SK-N-SH (cell line): ENCODE measurements around the gene TMEM151A. TPM values are rescaled to one million over a fixed set of nuclear protein-coding genes. Genes with fewer than 3 reads are reported as not detected.

ENCODE experiments used
- CTCF ChIA-PET: fragments of 300-600, 350-600 bp; formaldehyde crosslinking; extraction: SDS; loops from one replicate; lab custom pipeline; 2021; lab: Yijun Ruan, JAX
- POLR2A ChIA-PET: fragments of 350-600 bp; sonication (Branson Sonifier 250); formaldehyde crosslinking; extraction: SDS; loops from one replicate; lab custom pipeline; 2020; ENCODE audit warnings: antibody characterized with exemption, inconsistent platforms; lab: Yijun Ruan, JAX
- DNase-seq: peaks from one replicate; pipeline ENCODE4 v3.0.0; 2012
- H2AFZ ChIP-seq: fragments of 200-600 bp; sonication (generic); 2 replicates; pipeline ENCODE4 v1.8.1; 2016; ENCODE audit warnings: antibody characterized with exemption, mild to moderate bottlenecking, low read depth
- H3F3A ChIP-seq: fragments of 200-600 bp; sonication (generic); replicated peaks from 2 replicates; pipeline ENCODE3; 2016; ENCODE audit warnings: antibody characterized with exemption, mild to moderate bottlenecking; ENCODE audit not compliant: insufficient read depth
- H3K27ac ChIP-seq, 2 experiments: fragments of 200-500 bp in 1 of 2; fragments of 200-600 bp in 1 of 2; sonication (Bioruptor generic) in 1 of 2; sonication (generic), shearing (Covaris generic) in 1 of 2; 2 replicates each; pipeline versions ENCODE4 v1.5.1 to v1.6.1; 2014 to 2016; ENCODE audit warnings: low read depth in 2 of 2, inconsistent platforms in 1 of 2, low read length in 1 of 2, mild to moderate bottlenecking in 1 of 2, mixed read lengths in 1 of 2
- H3K27me3 ChIP-seq: fragments of 200-600 bp; sonication (generic), shearing (Covaris generic); 2 replicates; pipeline ENCODE4 v1.6.1; 2016; ENCODE audit warnings: mixed run types; ENCODE audit not compliant: insufficient read depth
- H3K36me3 ChIP-seq, 2 experiments: fragments of 200-500 bp in 1 of 2; fragments of 200-600 bp in 1 of 2; sonication (Bioruptor generic) in 1 of 2; sonication (generic) in 1 of 2; replicated peaks in 1 of 2; 2 replicates each; pipeline versions ENCODE3 to v1.5.1; 2014 to 2016; ENCODE audit warnings: low read length in 1 of 2, mild to moderate bottlenecking in 1 of 2; ENCODE audit not compliant: insufficient read depth in 2 of 2, control insufficient read depth in 1 of 2
- H3K4me1 ChIP-seq, 2 experiments: fragments of 200-500 bp in 1 of 2; fragments of 200-600 bp in 1 of 2; sonication (Bioruptor generic) in 1 of 2; sonication (generic), shearing (Covaris generic) in 1 of 2; 2 replicates each; pipeline versions ENCODE4 v1.5.1 to v1.6.1; 2014 to 2016; ENCODE audit warnings: low read depth in 1 of 2, low read length in 1 of 2, mixed run types in 1 of 2; ENCODE audit not compliant: insufficient read depth in 2 of 2, control insufficient read depth in 1 of 2
- H3K4me2 ChIP-seq: fragments of 200-600 bp; sonication (generic), shearing (Covaris generic); 2 replicates; pipeline ENCODE4 v1.6.1; 2017; ENCODE audit warnings: mixed run types
- H3K4me3 ChIP-seq, 2 experiments: fragments of 200-500 bp in 1 of 2; fragments of 200-600 bp in 1 of 2; sonication (Bioruptor generic) in 1 of 2; sonication (generic), shearing (Covaris generic) in 1 of 2; 2 replicates each; pipeline versions ENCODE4 v1.5.1 to v1.8.1; 2014 to 2016; ENCODE audit warnings: low read depth in 2 of 2, inconsistent platforms in 1 of 2, low read length in 1 of 2, mild to moderate bottlenecking in 1 of 2, mixed read lengths in 1 of 2, moderate library complexity in 1 of 2
- H3K79me2 ChIP-seq: fragments of 200-600 bp; sonication (generic); 2 replicates; pipeline ENCODE4 v1.8.1; 2017; ENCODE audit warnings: mild to moderate bottlenecking; ENCODE audit not compliant: insufficient read depth
- H3K9ac ChIP-seq: fragments of 200-600 bp; sonication (generic); 2 replicates; pipeline ENCODE4 v1.6.1; 2017; ENCODE audit warnings: mixed run types
- H3K9me2 ChIP-seq: fragments of 200-600 bp; sonication (generic); 2 replicates; pipeline ENCODE4 v1.6.1; 2017; ENCODE audit warnings: mixed run types
- H3K9me3 ChIP-seq: fragments of 200-600 bp; sonication (generic); 2 replicates; pipeline ENCODE4 v1.6.1; 2017; ENCODE audit warnings: mixed run types, mild to moderate bottlenecking, moderate library complexity
- H4K20me1 ChIP-seq: fragments of 200-600 bp; sonication (generic); 2 replicates; pipeline ENCODE4 v1.6.1; 2017; ENCODE audit warnings: mild to moderate bottlenecking, mixed run types; ENCODE audit not compliant: insufficient read depth
- CHD2 ChIP-seq: fragments of 150-350 bp; IDR thresholded peaks from 2 replicates; pipeline ENCODE4 v1.6.1; 2018; ENCODE audit warnings: low read length; ENCODE audit not compliant: partially characterized antibody
- CTCF ChIP-seq: fragments of 200-600 bp; sonication (generic); IDR thresholded peaks from 2 replicates; pipeline ENCODE4 v1.6.1; 2017; ENCODE audit warnings: antibody characterized with exemption, mild to moderate bottlenecking, moderate library complexity
- ELF1 ChIP-seq: IDR thresholded peaks from 2 replicates; pipeline ENCODE4 v1.4.0; 2012
- EP300 ChIP-seq, 2 experiments: IDR thresholded peaks; 2 replicates each; pipeline versions ENCODE4 v1.4.0 to v1.6.1; 2012; ENCODE audit warnings: borderline replicate concordance in 1 of 2, low read depth in 1 of 2, low read length in 1 of 2
- FOXJ3 ChIP-seq: sonication (generic); formaldehyde crosslinking; IDR thresholded peaks from 2 replicates; pipeline ENCODE4 v1.5.1; 2020; ENCODE audit warnings: mild to moderate bottlenecking, missing genetic modification reagents
- GABPA ChIP-seq: IDR thresholded peaks from 2 replicates; pipeline ENCODE4 v1.4.0; 2012; ENCODE audit warnings: low read depth, mild to moderate bottlenecking
- GATA2 ChIP-seq: sonication (generic); formaldehyde crosslinking; IDR thresholded peaks from 2 replicates; pipeline ENCODE4 v1.5.0; 2020; ENCODE audit warnings: mild to moderate bottlenecking, missing genetic modification reagents
- IRF3 ChIP-seq: fragments of 150-350 bp; IDR thresholded peaks from 2 replicates; pipeline ENCODE4 v1.6.1; 2016; ENCODE audit warnings: mild to moderate bottlenecking, low read depth, low read length
- MAX ChIP-seq: IDR thresholded peaks from 2 replicates; pipeline ENCODE4 v1.4.0; 2012; ENCODE audit warnings: low read depth
- MXI1 ChIP-seq: IDR thresholded peaks from 2 replicates; pipeline ENCODE4 v1.6.1; 2012; ENCODE audit warnings: mild to moderate bottlenecking, low read depth, low read length, improper control_type of control experiment
- NRF1 ChIP-seq: IDR thresholded peaks from 2 replicates; pipeline ENCODE4 v1.6.1; 2012; ENCODE audit warnings: low read depth, mild to moderate bottlenecking, low read length
- PBX3 ChIP-seq: IDR thresholded peaks from 2 replicates; pipeline ENCODE4; 2012
- POLR2AphosphoS5 ChIP-seq: IDR thresholded peaks from 2 replicates; pipeline ENCODE4 v1.6.1; 2012; ENCODE audit warnings: low read depth, low read length
- RAD21 ChIP-seq: IDR thresholded peaks from 2 replicates; pipeline ENCODE4 v1.6.1; 2012; ENCODE audit warnings: mild to moderate bottlenecking, low read length
- RCOR1 ChIP-seq: fragments of 150-350 bp; IDR thresholded peaks from 2 replicates; pipeline ENCODE4 v1.6.1; 2017; ENCODE audit warnings: antibody characterized with exemption, low read length
- SIN3A ChIP-seq: IDR thresholded peaks from 2 replicates; pipeline ENCODE4 v1.6.1; 2012; ENCODE audit warnings: low read depth, mild to moderate bottlenecking, low read length, moderate library complexity, borderline replicate concordance
- USF2 ChIP-seq: fragments of 150-350 bp; IDR thresholded peaks from 2 replicates; pipeline ENCODE4 v1.6.1; 2017; ENCODE audit warnings: antibody characterized with exemption, low read length, low read depth, borderline replicate concordance
- WGBS: methylation state at CpG from one replicate; pipeline ENCODE4 v1.1.6; 2017; ENCODE audit warnings: low lambda C conversion rate; 5-methylcytosine and 5-hydroxymethylcytosine counted together
- polyA plus RNA-seq, 3 experiments: library from polyadenylated mRNA; depleted of rRNA; stranded (reverse); fragments of >200 nt; gene quantifications; 2 replicates each; pipeline ENCODE4 v1.2.3, GENCODE V29; 2012

The TMEM151A gene
- polyA plus RNA-seq, 1 of the 3 experiments (the other 2 are of a cell fraction) = 0.35 TPM

- Histone ChIP-seq H3K9ac (peak overlapping the region; percentile 87), H3K4me2 (peak overlapping the region; percentile 90), H3F3A (peaks cover 10% of the 10 kb centered on the region), H4K20me1 (no peaks in the 10 kb centered on the region; the same call in 1 of the 2 replicates), H3K9me3 (no peaks in the 10 kb centered on the region), H3K36me3 (peaks cover 15 to 47% of the 10 kb centered on the region in 2 experiments), H3K4me3 (peak overlapping the region; percentile 68 to 69), H3K27me3 (no peaks in the 10 kb centered on the region), H3K9me2 (no peaks in the 10 kb centered on the region), H3K4me1 (peaks cover 27 to 44% of the 10 kb centered on the region in 2 experiments), H3K27ac (peak overlapping the region; percentile 94), H3K79me2 (peaks cover 17% of the 10 kb centered on the region), H2AFZ (no peak overlapping the region)
- CTCF ChIA-PET = interaction anchor here (0.6 to 8.8 kb wide), 23 partner anchors 9 to 446 kb away, joined by 3 to 280 read pairs (median 4); partner anchors contain the start of genes B4GAT1, BRMS1, CD248 and RAB1B
- peak; percentile 81 for DNase-seq
- TF ChIP-seq CHD2 (no peak), POLR2AphosphoS5 (peak; percentile 24), IRF3 (no peak), ELF1 (no peak), MXI1 (peak; percentile 38; the same call in 1 of the 2 replicates), NRF1 (no peak), SIN3A (0 out of 2 replicates have a peak, but pooled peaks have one; percentile 19), RAD21 (no peak), USF2 (no peak), MAX (peak; percentile 88)
- 44% methylated on average over 8 of the region's 35 CpGs for WGBS
- POLR2A ChIA-PET = interaction anchor here (0.7 to 3.2 kb wide), 6 partner anchors 9 to 85 kb away, joined by 3 to 33 read pairs (median 4); partner anchors contain the start of genes BRMS1, NPAS4, RAB1B and SLC29A2
Measured at GRCh38 chr11:66335531-66336233, 44.0 kb downstream of the TMEM151A start.

GRCh38 chr11:66336234-66337102 is 44.8 kb downstream of the TMEM151A start, which contains the start of gene RIN1:
RIN1 (minus strand) TSS chr11:66336434; CDS start chr11:66336402, 32 bp downstream.
- Histone ChIP-seq H3F3A (peaks cover 10% of the 10 kb centered on the region), H4K20me1 (no peaks in the 10 kb centered on the region; the same call in 1 of the 2 replicates), H2AFZ (no peak within 1 kb of the TSS), H3K4me2 (peak within 1 kb of the TSS; percentile 90), H3K27me3 (no peaks in the 10 kb centered on the region), H3K9me3 (no peaks in the 10 kb centered on the region), H3K9me2 (no peaks in the 10 kb centered on the region), H3K36me3 (peaks cover 15 to 52% of the 10 kb centered on the region in 2 experiments), H3K4me3 (peak within 1 kb of the TSS; percentile 68 to 69), H3K9ac (peak within 1 kb of the TSS; percentile 87), H3K4me1 (peaks cover 27 to 44% of the 10 kb centered on the region in 2 experiments), H3K79me2 (peaks cover 17% of the 10 kb centered on the region), H3K27ac (peak within 1 kb of the TSS; percentile 94)
- ChIA-PET POLR2A (interaction anchor here (0.7 to 3.2 kb wide), 4 partner anchors 24 to 69 kb away, joined by 3 to 33 read pairs (median 6); partner anchors contain the start of genes RAB1B and SLC29A2), CTCF (interaction anchor here (0.6 to 8.8 kb wide), 20 partner anchors 8 to 173 kb away, joined by 3 to 280 read pairs (median 5); partner anchors contain the start of genes B4GAT1, BRMS1, CD248 and RAB1B)
- WGBS = 6% methylated on average over 14 of the region's 22 CpGs
- DNase-seq = peak; percentile 94
- TF ChIP-seq RAD21 (peak; percentile 81), GABPA (peak; percentile 60), EP300 (IDR thresholded peaks at IDR 0.05; ENCODE audit: borderline replicate concordance in 1 of 2, low read depth in 1 of 2, low read length in 1 of 2) (peak; percentile 47 to 78; a peak in 3 of 4 replicates), PBX3 (peak; percentile 71), USF2 (no peak), FOXJ3 (CRISPR knock-in tag) (no peak), CTCF (peak; percentile 56), GATA2 (no peak), RCOR1 (no peak)
